H1 (cell line): ENCODE data around the gene ZNRF2. TPM values are rescaled to one million over a fixed set of nuclear protein-coding genes. Genes with fewer than 3 reads are reported as not detected.

Experiments used
- CTCF ChIA-PET: fragments of 300-600 bp; sonication (Branson Sonifier 250); formaldehyde crosslinking; loops from one replicate; lab custom pipeline; 2021; ENCODE audit not compliant: partially characterized antibody; lab: Charles Lee
- POLR2A ChIA-PET: fragments of 300-600 bp; sonication (Branson Sonifier 250); formaldehyde crosslinking; loops from one replicate; lab custom pipeline; 2021; ENCODE audit warnings: inconsistent platforms; ENCODE audit not compliant: partially characterized antibody; lab: Charles Lee
- DNase-seq, 2 experiments: peaks; one replicate each; pipeline versions ENCODE4 v3.0.0 to v3.0.0-alpha.2; 2010 to 2022; ENCODE audit warnings: low spot score in 2 of 2, low read depth in 1 of 2, mixed read lengths in 1 of 2
- FAIRE-seq: peaks from 2 replicates; lab custom pipeline; 2011; peaks lifted over from hg19 to GRCh38; lab: Jason Lieb, UNC
- H2AFZ ChIP-seq: 2 replicates; pipeline ENCODE4 v1.8.1; 2012; ENCODE audit warnings: low read length, inconsistent platforms
- H2AK5ac ChIP-seq: 2 replicates; pipeline ENCODE4 v1.6.1; 2013; ENCODE audit warnings: low read depth, low read length
- H2BK120ac ChIP-seq: replicated peaks from 2 replicates; pipeline ENCODE3; 2013; ENCODE audit warnings: low read depth, low read length, inconsistent platforms
- H2BK12ac ChIP-seq: 2 replicates; pipeline ENCODE4 v1.6.1; 2013; ENCODE audit warnings: low read depth, low read length
- H2BK15ac ChIP-seq: 2 replicates; pipeline ENCODE4 v1.6.1; 2013; ENCODE audit warnings: low read length
- H2BK20ac ChIP-seq: 2 replicates; pipeline ENCODE4 v1.6.1; 2013; ENCODE audit warnings: low read length
- H2BK5ac ChIP-seq: 2 replicates; pipeline ENCODE4 v1.6.1; 2013; ENCODE audit warnings: low read depth, low read length
- H3K14ac ChIP-seq: 2 replicates; pipeline ENCODE4 v1.6.1; 2013; ENCODE audit warnings: inconsistent platforms; ENCODE audit not compliant: insufficient read length
- H3K18ac ChIP-seq: 2 replicates; pipeline ENCODE4 v1.6.1; 2013; ENCODE audit warnings: low read length; ENCODE audit errors: extremely low read depth
- H3K23ac ChIP-seq: 2 replicates; pipeline ENCODE4 v1.6.1; 2013; ENCODE audit warnings: inconsistent platforms; ENCODE audit not compliant: insufficient read length
- H3K23me2 ChIP-seq: 2 replicates; pipeline ENCODE4 v1.6.1; 2013; ENCODE audit warnings: low read depth, low read length
- H3K27ac ChIP-seq: 2 replicates; pipeline ENCODE4 v1.6.1; 2011; ENCODE audit warnings: low read depth, low read length, inconsistent platforms
- H3K27me3 ChIP-seq, 4 experiments: replicated peaks in 1 of 4; 1 replicate in 1 of 4; 2 replicates in 3 of 4; pipeline versions ENCODE4 v1.6.1 to v1.8.1; 2011 to 2013; ENCODE audit warnings: low read length in 3 of 4, mild to moderate bottlenecking in 3 of 4, inconsistent platforms in 2 of 4, mixed read lengths in 2 of 4, moderate library complexity in 1 of 4; ENCODE audit not compliant: control insufficient read depth in 3 of 4, insufficient read depth in 3 of 4; ENCODE audit errors: extremely low read depth in 1 of 4
- H3K36me3 ChIP-seq, 4 experiments: 2 replicates each; pipeline versions ENCODE4 v1.6.1 to v1.8.1; 2011 to 2013; ENCODE audit warnings: mild to moderate bottlenecking in 4 of 4, low read length in 3 of 4, moderate library complexity in 2 of 4, control low read depth in 1 of 4, inconsistent platforms in 1 of 4; ENCODE audit not compliant: insufficient read depth in 4 of 4, control insufficient read depth in 2 of 4
- H3K4ac ChIP-seq: replicated peaks from 2 replicates; pipeline ENCODE3; 2013; ENCODE audit warnings: low read length, low read depth, mixed read lengths, inconsistent platforms; ENCODE audit not compliant: insufficient read length
- H3K4me1 ChIP-seq, 4 experiments: replicated peaks in 1 of 4; 1 replicate in 1 of 4; 2 replicates in 3 of 4; pipeline versions ENCODE4 v1.6.1 to v1.8.1; 2011 to 2013; ENCODE audit warnings: low read length in 3 of 4, inconsistent platforms in 2 of 4, mixed read lengths in 1 of 4; ENCODE audit not compliant: insufficient read depth in 4 of 4, control insufficient read depth in 3 of 4
- H3K4me2 ChIP-seq, 2 experiments: 2 replicates each; pipeline versions ENCODE4 v1.6.1 to v1.8.1; 2011 to 2013; ENCODE audit warnings: low read depth in 2 of 2, low read length in 2 of 2, control low read depth in 1 of 2, inconsistent platforms in 1 of 2, mild to moderate bottlenecking in 1 of 2; ENCODE audit not compliant: insufficient read depth in 1 of 2
- H3K4me3 ChIP-seq, 4 experiments: fragments of 200-600, 300-600 bp in 1 of 4; sonication (generic), shearing (Covaris generic), sonication (Bioruptor Twin) in 1 of 4; 2 replicates each; pipeline versions ENCODE4 v1.5.1 to v1.8.1; 2011 to 2016; ENCODE audit warnings: low read length in 4 of 4, low read depth in 3 of 4, control low read depth in 2 of 4, inconsistent platforms in 2 of 4, mild to moderate bottlenecking in 2 of 4, mixed read lengths in 1 of 4, moderate library complexity in 1 of 4; ENCODE audit not compliant: insufficient read depth in 2 of 4; ENCODE audit errors: extremely low read depth in 1 of 4
- H3K56ac ChIP-seq: replicated peaks from 2 replicates; pipeline ENCODE3; 2013; ENCODE audit warnings: low read depth, mild to moderate bottlenecking, mixed read lengths, low read length, inconsistent platforms; ENCODE audit not compliant: insufficient read length
- H3K79me1 ChIP-seq: 2 replicates; pipeline ENCODE4 v1.6.1; 2013; ENCODE audit warnings: low read depth, low read length, control low read depth
- H3K79me2 ChIP-seq, 2 experiments: 2 replicates each; pipeline versions ENCODE4 v1.6.1 to v1.8.1; 2012 to 2013; ENCODE audit warnings: low read length in 2 of 2, mild to moderate bottlenecking in 2 of 2, inconsistent platforms in 1 of 2; ENCODE audit not compliant: insufficient read depth in 2 of 2, control insufficient read depth in 1 of 2
- H3K9ac ChIP-seq, 4 experiments: replicated peaks in 1 of 4; 1 replicate in 1 of 4; 2 replicates in 3 of 4; pipeline versions ENCODE4 v1.6.1 to v1.8.1; 2011 to 2013; ENCODE audit warnings: low read depth in 3 of 4, low read length in 3 of 4, control low read depth in 2 of 4, mild to moderate bottlenecking in 2 of 4, moderate library complexity in 2 of 4, inconsistent platforms in 1 of 4; ENCODE audit errors: extremely low read depth in 1 of 4
- H3K9me3 ChIP-seq, 2 experiments: 2 replicates each; pipeline versions ENCODE4 v1.6.1 to v1.8.1; 2012 to 2013; ENCODE audit warnings: mild to moderate bottlenecking in 2 of 2, moderate library complexity in 2 of 2, control low read depth in 1 of 2, inconsistent platforms in 1 of 2, low read depth in 1 of 2, low read length in 1 of 2, mixed read lengths in 1 of 2; ENCODE audit not compliant: insufficient read depth in 2 of 2
- H4K20me1 ChIP-seq, 2 experiments: replicated peaks in 1 of 2; 2 replicates each; pipeline versions ENCODE3 to v1.8.1; 2011 to 2013; ENCODE audit warnings: inconsistent platforms in 2 of 2, low read length in 2 of 2, mild to moderate bottlenecking in 1 of 2; ENCODE audit not compliant: insufficient read depth in 2 of 2, control insufficient read depth in 1 of 2
- H4K5ac ChIP-seq: 2 replicates; pipeline ENCODE4 v1.6.1; 2013; ENCODE audit warnings: low read length, low read depth, mixed read lengths, inconsistent platforms; ENCODE audit not compliant: insufficient read length
- H4K8ac ChIP-seq: 2 replicates; pipeline ENCODE4 v1.8.0; 2013; ENCODE audit warnings: mild to moderate bottlenecking, moderate library complexity, low read length, inconsistent platforms; ENCODE audit not compliant: insufficient read depth; ENCODE audit errors: extremely low read depth
- H4K91ac ChIP-seq: replicated peaks from 2 replicates; pipeline ENCODE3; 2013; ENCODE audit warnings: low read length, mixed read lengths, inconsistent platforms; ENCODE audit not compliant: insufficient read length
- BRCA1 ChIP-seq: IDR thresholded peaks from 2 replicates; pipeline ENCODE4 v1.6.1; 2012; ENCODE audit warnings: low read depth, low read length, improper control_type of control experiment
- CEBPB ChIP-seq: IDR thresholded peaks from 2 replicates; pipeline ENCODE4 v1.6.1; 2012; ENCODE audit warnings: low read depth, low read length
- CREB1 ChIP-seq: IDR thresholded peaks from 2 replicates; pipeline ENCODE4 v1.6.1; 2012; ENCODE audit warnings: inconsistent platforms
- EZH2 ChIP-seq: fragments of 200-600 bp; sonication (generic); IDR thresholded peaks from 2 replicates; pipeline ENCODE4 v1.7.1; 2012; ENCODE audit warnings: low read depth, mild to moderate bottlenecking, moderate library complexity, low read length, inconsistent platforms; ENCODE audit not compliant: severe bottlenecking
- JUND ChIP-seq: IDR thresholded peaks from 2 replicates; pipeline ENCODE4 v1.6.1; 2011; ENCODE audit warnings: mild to moderate bottlenecking, improper control_type of control experiment, low read length
- POU5F1 ChIP-seq: IDR thresholded peaks from 2 replicates; pipeline ENCODE4 v1.6.1; 2011; ENCODE audit warnings: low read depth, mild to moderate bottlenecking, low read length, moderate library complexity
- WGBS, 2 experiments: shearing (Covaris generic) in 1 of 2; methylation state at CpG; one replicate each; pipeline versions ENCODE4 v1.1.6 to v1.1.7; 2013 to 2015; ENCODE audit warnings: low lambda C conversion rate in 2 of 2, mixed read lengths in 2 of 2, inconsistent platforms in 1 of 2, low coverage in 1 of 2, missing lambda C conversion rate in 1 of 2; ENCODE audit not compliant: insufficient replicate concordance in 2 of 2, insufficient coverage in 1 of 2, insufficient read length in 1 of 2; ENCODE audit errors: extremely low coverage in 1 of 2, missing lambda C conversion rate in 1 of 2; 5-methylcytosine and 5-hydroxymethylcytosine counted together
- polyA plus RNA-seq, 7 experiments: library from polyadenylated mRNA; depleted of rRNA in 3 of 7; stranded (reverse) in 5 of 7; unstranded in 2 of 7; fragments of >200 nt in 5 of 7; fragments of 200-250 nt in 2 of 7; gene quantifications; 1 replicate in 5 of 7; 2 replicates in 1 of 7; 4 replicates in 1 of 7; pipeline versions ENCODE4 v1.2.1 to v1.2.3, GENCODE V29; 2011 to 2013; ENCODE audit warnings: missing spikeins in 2 of 7, mixed read lengths in 2 of 7
- total RNA-seq: library from RNA; stranded (reverse); fragmentation: NEBNext Ultra II Directional; extraction: Animal tissue kit (Norgen Biotek cat#: 25700); gene quantifications from 2 replicates; pipeline ENCODE4 v1.2.1, GENCODE V29; 2021

The ZNRF2 gene
- total and polyA plus RNA-seq, 2 of the 8 experiments (the other 6 are each of a cell fraction or from before 2014, with no cell fraction given): 2.9 to 16.2 TPM

- ChIA-PET CTCF (interaction anchor here (0.9 to 1.1 kb wide), 2 partner anchors 78 to 82 kb away, joined by 3 read pairs; no protein-coding TSS in a partner anchor), POLR2A (no interaction called here)
- no peaks in the 10 kb centered on the region for H3K36me3 ChIP-seq
- H3K27me3 ChIP-seq: no peaks in the 10 kb centered on the region; a peak in 1 of 7 replicates
- no peak overlapping the region for H3K4ac ChIP-seq
- H4K20me1 ChIP-seq: no peaks in the 10 kb centered on the region
- H3K14ac ChIP-seq: no peak overlapping the region
- H3K79me1 ChIP-seq: no peaks in the 10 kb centered on the region
- no peak for TF ChIP-seq POU5F1
- TF ChIP-seq CEBPB: no peak
- TF ChIP-seq BRCA1: no peak
- no peak for TF ChIP-seq EZH2
- no peak for TF ChIP-seq JUND
- no peak for TF ChIP-seq CREB1
- H3K4me3 ChIP-seq: no peak overlapping the region
- no peak overlapping the region for H2BK20ac ChIP-seq
- DNase-seq: no peak
- H3K4me1 ChIP-seq: peaks cover 0 to 4% (median 0%) of the 10 kb centered on the region in 4 experiments; a peak in 3 of 7 replicates
- no peak overlapping the region for H3K56ac ChIP-seq
- H2BK15ac ChIP-seq: no peak overlapping the region
- no peak overlapping the region for H3K9ac ChIP-seq
- H3K9me3 ChIP-seq: no peaks in the 10 kb centered on the region
- H3K4me2 ChIP-seq: no peak overlapping the region
- no peak overlapping the region for H3K27ac ChIP-seq
- H4K5ac ChIP-seq: no peak overlapping the region
- no peak overlapping the region for H2BK5ac ChIP-seq
- no peak overlapping the region for H2BK12ac ChIP-seq
- H3K79me2 ChIP-seq: no peaks in the 10 kb centered on the region
- no peak overlapping the region for H2BK120ac ChIP-seq
- no peak for FAIRE-seq
- no peaks in the 10 kb centered on the region for H3K23me2 ChIP-seq
- H3K23ac ChIP-seq: no peak overlapping the region
- no peak overlapping the region for H4K91ac ChIP-seq
- H3K18ac ChIP-seq: no peak overlapping the region
- H2AFZ ChIP-seq: no peak overlapping the region
- 88% methylated on average over 5 of the region's 5 CpGs; no CpG with 5 or more reads in 1 of the 2 experiments for WGBS, 2 experiments
- H4K8ac ChIP-seq: no peak overlapping the region
- H2AK5ac ChIP-seq: no peak overlapping the region
Observed at GRCh38 chr7:30244340-30244739, 40.1 kb upstream of the ZNRF2 start.
